ENCODE measurements around the gene RBPJ.
"Not testable (repeated sequence)": the region's sequence is repeated elsewhere in the genome, so short reads cannot be mapped to it uniquely, and the experiment has no call there.

Gene RBPJ

DNA sequence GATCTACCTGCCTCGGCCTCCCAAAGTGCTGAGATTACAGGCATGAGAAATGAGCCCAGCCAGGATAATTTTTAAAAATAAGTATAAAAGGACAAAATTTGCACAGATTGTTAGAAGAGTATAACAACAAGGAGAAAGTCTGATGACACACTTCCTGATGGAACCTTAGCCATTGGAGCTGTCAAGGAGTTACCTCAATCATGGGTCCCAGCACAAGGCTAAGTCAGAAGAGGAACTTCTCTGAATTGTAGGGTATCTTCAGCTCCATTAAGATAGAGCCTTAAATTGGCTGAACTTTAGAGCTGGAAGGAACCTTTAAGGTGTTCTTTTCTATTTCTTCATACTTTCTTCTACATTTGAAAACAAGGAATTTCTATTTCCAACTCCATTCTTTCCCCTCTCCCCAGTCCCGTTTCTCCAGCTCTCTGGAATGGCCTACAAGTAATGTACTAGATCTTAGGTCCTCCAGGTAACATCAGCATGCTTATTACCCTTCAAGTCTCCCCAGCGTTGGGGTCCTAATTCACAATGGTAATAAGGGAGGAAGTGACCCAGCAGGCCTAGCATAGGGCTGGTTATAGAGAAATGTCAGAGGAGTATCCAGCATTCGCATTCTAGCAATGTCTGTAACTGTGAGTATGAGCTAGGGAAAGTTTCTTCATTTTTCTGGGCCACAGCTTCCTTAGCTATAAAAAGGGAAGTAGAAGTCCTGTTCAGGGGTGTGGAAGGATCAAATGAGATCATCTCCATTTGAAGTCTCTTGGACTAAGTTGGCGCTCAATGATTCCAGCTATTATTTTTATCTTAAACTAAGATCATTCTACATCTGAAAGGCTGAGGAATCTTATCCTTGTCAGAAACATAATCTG is 18.5 kb upstream of the RBPJ start:
- DNase-seq: peak; percentile 15

DNA sequence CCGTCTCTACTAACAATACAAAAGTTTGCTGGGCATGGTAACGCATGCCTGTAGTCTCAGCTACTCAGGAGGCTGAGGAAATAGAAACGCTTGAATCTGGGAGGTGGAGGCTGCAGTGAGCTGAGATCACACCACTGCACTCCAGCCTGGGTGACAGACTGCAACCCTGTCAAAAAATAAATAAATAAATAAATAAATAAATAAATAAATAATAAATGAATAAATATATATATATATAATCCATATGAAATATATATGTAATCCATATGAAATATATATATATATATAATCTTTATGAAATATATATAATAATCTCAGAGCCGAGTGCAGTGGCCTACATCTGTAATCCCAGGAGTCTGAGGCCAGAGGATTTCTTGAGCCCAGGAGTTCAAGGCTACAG is 17.8 kb upstream of the RBPJ start:
- no peak for DNase-seq

DNA sequence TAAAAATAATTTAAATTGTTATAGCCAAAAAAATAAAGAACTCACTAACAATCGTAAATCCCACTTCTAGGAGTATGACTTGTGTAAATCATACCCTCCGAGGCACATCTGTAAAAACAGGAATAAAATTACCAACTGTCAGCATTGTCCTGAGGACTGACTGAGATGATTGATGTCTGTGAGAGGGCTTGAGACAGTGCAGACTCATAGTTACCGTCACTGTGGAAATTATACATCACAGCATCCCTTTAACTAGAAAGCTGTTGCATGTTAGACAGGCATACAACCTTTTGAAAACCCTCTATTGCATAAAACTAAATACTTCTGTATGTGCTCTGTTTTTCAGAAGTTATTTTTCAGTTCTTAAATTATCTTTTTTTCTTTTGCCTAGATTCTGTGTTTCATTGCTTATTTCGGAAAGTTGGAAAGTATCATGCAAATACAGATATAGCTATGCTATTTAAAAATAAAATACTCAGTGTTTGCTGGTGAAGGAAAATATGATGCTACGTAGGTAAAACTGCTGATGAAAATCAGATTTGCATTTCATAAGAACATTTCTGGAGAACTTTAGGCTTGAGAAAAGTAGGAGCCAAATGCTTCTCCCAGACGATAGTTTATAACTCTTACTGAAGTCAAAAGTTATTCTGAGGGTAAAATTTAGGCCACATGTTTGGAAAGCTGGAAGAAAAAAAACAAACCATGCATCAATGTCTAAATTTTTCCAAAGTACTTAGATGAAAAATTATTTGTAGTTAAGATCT is 13.6 kb upstream of the RBPJ start:
- no peak for DNase-seq

DNA sequence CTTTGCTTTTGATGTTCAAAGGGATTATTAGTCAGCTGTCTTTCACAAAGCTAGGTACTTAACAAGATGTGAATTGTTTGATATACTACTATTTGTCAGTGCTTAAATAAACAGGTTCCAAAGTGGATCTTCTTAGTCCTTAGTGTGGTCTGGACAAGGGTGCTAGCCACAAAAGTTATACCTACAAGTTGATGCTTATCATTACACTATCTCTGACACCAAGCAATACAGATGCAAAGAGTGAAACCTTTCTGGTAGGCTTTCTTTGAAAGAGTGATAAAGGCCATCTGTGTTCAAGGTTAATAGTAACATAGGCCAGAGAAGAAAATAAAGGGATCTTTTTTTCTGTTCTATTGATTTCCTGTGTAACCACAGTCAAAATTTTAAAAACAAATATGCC is 12.2 kb upstream of the RBPJ start:
- no peak for DNase-seq

DNA sequence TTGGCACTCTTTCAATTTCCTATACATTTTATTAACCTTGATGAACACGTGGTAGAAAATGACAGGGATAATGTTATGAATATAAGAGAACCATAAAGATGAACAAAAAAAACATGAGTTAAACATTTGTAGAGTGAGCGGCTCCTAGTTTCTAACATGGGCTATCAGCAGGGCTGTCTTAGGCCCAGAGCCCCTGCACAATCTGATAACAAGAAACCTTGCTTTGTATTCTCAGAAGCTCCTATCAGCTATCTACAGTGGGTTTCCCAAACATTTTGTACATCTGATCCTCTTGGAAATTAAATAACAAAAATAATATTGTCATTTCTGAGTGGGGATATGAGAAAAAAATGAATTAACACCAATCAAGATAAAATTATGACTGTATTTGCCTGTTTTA is 10.6 kb upstream of the RBPJ start:
- DNase-seq: no peak

DNA sequence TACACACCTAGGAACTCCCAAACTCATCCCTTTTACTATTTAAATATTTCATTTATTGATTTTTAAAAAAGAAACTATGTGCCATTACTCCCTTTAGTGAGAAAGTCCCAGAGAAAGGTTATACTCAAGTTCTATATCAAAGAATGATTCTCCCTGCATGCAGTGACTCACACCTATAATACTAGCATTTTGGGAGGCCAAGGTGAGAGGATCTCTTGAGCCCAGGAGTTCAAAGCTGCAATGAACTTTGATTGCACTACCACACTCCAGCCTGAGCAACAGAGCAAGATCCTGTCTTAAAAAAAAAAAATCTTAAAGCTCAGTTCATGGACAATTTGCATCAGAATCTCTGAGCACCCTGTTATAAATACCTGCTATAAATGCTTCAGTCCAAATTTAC is 9.2 kb upstream of the RBPJ start:
- DNase-seq: no peak

DNA sequence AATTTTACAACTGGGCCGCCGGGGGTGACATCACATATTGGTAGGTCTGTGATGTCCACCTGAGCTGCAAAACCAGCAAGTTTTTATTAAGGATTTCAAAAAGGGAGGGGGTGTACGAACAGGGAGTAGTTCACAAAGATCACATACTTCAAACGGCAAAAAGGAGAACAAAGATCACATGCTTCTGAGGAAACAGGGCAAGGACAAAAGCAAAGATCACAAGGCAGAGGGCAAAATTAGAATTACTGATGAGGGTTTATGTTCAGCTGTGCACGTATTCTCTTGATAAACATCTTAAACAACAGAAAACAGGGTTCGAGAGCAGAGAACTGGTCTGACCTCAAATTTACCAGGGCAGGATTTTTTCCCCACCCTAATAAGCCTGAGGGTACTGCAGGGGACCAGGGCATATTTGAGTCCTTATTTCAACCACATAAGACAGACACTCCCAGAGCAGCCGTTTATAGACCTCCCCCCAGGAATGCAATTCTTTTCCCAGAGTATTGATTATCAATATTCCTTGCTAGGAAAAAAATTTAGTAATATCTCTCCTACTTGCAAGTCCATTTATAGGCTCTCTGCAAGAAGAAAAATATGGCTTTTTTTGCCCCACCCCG is 5.4 kb upstream of the RBPJ start:
- not testable (repeated sequence) for DNase-seq

DNA sequence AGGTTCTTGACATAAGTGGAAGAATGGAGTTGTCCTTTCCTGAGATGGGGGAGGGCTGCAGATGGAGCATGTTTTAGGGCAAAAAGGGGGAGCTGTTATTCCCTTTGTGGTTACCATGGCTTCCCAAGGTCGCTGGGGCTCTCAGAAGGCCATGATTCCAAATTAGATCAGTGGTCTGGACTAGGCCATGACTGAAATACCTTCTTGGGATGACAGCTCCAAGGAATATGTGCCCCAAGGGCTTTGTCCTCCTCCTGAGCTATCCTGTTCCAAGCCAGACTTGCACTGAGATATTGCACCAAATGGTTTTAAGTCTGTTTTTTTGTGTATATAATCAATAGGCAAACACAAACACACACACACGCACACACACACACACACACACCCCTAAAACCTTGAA is 3.0 kb upstream of the RBPJ start:
- DNase-seq: no peak

DNA sequence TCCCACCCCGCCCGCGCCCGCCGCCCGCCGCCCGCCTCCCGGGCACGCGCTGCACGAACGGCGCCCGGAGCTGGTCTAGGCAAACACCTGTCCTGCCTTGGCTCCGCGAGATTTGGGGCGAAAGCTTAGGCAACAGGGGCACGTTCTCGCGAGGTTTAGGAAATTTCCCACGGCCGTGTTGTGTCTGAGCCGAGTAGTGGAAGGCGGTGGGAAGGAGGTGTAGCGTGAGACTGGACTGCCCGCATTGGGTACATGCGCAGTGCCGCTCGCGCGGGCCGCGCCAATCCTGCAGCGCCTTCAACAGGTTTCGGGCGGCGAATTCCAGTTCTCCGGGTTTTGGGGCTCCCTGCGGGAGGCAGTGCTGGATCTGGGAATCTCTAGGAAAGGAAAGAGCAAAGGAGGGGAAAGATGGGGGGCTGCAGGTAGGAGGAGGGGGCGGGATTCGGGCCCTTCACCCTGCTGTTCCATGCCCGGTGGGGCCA is 1.3 kb upstream of the RBPJ start:
- DNase-seq: peak; percentile 98

DNA sequence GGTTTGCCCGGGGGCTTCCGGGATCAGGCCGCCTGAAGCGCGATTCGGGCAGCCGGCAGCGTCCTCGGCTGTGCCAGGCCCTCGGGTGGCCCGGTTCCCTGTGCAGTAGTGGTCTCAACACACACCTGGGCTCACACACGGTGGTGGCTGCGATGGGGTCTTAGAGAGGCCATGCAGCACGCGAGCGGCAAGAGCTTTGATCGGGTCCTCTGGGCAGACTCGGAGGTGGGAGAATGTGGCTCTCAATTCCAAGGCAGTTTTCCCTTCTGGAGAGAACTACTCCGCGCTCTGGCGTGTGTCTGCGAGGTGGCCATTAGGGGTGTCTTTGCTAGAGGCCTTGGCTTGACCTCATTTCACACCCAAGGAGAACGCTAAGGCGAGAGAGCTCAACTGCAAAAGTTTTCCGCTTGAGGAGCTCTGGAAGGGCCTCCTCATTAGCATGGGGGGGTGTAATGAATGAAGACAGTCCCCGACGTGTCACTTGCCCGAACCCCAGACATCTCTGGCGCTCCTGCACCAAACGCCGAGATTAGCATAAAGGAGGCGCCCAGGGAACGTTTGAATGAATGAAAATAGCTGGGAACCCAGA is 771 bp upstream of the RBPJ start:
- DNase-seq: peak; percentile 82

DNA sequence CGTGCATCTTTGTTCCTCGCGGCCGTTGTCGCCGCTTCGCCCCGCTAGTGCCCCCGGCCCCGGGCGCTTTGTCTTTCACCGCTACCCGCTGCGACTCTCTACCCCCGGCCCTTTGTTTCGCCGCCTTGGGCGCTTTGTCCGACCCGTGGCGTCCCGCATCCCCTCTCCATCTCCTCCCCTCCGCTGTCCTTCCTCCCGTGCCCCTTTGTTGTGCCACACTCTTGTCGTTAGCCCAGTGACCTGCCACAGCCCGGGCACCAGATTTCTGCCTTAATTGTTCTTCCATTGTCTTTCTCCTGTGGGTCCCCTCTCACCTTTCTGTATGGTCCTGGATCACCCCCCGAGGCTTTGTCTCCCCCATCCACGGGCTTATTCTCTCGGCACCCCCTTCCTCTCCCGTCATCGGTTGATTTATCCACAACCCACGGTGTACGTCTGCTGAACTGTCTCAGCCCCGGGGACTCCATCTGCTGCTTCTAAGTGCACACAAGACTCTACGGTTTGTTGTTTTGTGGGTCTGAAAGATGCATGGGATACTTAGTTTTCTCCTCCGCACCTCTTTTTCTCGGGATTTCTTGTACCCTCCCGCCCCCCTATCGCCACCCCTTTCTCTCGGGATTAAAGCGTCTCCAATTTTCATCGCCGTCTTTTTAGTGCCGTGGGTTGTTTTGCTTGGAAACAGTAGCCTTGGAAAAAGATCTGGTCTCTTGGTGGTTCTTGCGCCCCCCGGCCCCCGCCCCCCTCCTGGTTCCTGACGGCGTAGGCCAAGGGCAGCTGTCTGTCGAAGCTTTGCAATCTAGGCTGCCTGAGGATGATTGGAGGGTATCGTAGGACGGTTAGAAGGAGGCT is 783 bp downstream of the RBPJ start:
- peak; percentile 59 for DNase-seq

DNA sequence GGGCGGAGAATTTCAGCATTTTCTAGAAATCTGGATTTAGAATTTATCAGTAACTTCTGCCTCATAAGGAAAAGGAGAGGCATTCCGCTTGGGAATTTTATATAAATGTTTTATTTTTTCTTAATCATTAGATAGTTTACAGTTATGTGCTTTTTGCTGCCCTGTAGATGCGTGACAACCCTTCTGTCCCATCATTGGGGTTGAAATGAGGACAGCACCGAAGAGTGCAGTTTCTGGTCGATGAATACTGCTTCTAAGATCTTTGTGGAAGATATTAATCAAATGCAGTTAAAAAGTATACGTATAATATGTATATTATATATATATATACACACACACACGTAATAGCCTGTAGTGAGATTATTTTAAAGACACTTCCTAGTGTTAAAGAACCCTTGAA is 1.5 kb downstream of the RBPJ start:
- DNase-seq: peak; percentile 42

DNA sequence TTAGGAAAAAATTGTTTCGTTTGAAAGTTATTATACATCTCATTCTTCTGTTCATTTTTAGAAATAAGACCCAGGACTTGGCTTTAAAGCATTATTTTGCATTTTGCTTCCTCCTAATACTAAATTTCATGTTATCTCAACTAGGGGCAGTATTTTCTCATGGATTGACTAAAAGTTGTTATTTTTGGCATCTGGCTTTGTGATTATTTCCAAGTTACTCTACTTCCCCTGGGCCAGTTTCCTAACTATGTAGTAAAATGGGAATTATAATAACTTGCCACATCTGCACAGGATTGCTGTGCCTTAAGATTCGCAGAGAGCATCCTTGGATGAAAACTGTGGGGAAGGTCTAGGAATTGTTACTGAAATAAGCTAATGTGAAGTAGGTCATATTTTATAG is 3.0 kb downstream of the RBPJ start:
- DNase-seq: peak; percentile 18

DNA sequence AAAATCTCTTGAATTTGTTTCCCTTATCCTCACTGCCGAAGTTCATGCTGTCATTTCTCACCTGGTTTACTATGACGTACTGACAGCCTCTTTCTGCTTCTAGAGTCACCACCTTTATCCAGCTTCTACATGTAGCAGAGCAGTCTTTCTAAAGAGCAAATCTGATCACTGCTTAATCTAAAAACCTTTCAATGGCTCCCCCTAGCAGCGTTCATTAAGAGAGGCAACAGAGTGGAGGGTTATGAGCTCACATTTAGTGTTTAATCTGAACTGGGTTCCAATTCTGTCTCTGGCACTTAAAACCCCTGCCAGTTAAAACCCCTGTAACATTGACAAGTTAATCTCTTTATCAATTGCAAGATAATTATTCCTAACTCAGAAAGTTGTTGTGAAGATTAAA is 4.4 kb downstream of the RBPJ start:
- peak; percentile 73 for DNase-seq

DNA sequence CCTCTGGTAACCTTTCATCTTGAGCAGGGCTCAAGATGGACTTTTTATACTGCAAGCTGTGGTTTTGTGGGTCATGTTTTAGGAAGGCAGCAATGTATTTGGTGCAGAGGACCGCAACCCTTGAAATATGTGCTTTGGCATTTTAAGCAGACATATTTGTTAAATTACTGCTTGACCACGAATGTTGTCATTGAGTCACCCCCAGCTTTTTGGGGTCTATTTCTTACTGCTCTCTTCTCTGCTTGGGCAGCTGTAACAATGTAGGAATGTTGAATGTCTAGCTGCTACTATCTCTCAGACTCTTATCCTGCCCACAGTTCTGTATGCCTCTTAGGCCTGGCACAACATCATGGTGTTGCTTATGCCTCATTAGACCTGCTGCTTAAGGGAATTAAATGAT is 6.0 kb downstream of the RBPJ start:
- no peak for DNase-seq

DNA sequence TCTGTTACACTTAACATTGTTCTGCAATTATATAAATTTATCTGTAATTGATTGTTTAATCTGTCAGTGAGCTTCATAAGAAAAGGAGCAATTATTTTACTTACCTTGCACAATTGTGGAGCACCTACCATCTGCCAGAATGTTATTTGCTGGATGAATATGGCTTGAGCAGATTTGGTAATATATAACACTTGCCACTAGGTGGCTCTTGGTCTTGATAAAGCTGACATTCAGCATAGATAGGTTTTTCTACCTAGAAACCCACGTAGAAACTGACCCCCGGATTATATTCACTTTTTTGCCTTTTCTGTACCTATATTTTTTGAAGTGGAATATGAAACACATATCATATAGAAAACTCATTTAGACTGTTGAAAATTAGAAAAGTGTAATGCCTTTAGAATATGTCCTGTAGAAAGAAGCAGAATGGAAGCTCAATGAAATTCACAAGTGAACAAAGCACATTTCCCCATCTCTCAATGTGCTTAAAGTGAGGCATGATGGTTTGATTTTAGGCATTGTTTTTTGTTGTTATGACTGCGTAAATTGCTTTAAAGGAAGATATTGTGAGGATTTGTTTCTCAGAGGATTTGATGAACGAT is 9.5 kb downstream of the RBPJ start:
- peak; percentile 83 for DNase-seq

DNA sequence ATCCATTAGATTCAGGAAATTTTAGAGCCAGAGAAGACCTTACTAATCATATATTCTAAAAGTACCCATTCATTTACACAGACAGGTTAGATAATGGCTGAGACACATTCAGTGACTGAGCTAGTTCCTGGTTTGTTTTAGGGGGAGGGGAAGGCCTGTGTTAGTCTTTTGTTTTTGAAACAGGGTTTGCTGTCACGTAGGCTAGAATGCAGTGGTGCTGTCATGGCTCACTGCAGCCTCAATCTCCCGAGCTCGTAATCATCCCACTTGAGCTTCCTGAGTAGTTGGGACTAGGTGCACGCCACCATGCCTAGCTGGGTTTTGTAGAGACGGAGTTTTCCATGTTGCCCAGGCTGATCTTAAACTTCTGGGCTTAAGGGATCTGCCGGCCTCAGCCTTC is 10.1 kb downstream of the RBPJ start:
- no peak for DNase-seq

DNA sequence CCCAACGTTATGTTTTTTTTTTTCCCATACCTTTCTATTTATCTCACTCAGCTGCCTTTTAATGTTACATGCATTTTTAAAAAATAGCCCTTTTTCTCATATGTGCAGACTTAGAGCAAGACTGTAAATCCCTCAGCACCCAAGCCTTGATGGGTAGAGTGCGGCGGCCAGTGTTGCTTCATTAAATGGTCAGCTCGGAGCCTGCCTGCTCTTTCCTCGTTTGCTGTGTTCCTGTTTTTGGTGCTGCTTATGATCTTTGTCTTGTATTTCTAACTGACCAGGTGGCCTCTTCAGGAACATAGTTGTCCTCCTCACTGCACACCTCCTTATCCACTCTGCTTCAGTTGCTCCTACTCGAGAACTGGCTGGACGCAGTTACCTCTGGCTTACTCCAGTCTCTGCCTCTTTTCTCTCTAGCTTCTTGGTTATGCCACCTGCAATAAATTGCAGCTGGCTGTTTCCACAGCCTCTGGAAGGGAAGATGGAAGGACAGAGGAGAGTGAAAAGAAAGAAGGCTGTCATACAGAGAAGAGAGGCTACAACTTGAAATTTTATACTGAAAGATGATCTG is 10.7 kb downstream of the RBPJ start:
- DNase-seq: no peak

DNA sequence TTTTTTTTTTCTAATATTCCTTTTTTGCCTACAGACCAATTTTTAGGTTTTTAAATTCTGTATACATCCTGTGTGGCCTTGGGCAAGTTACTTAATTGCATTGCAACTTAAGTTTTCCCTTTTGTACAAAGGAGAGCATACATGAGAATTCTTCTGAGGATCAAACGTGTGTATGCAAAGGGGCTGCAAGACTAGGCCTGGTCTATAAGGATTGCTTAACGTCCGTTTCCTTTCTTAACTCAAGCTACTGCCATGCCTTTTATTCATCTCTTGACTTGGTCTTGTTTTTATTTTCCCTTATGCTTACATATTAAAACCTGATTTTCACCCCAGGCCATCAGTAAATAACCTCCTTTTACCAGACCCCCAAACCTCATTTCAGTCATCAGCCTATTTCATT is 13.6 kb downstream of the RBPJ start:
- DNase-seq: no peak

DNA sequence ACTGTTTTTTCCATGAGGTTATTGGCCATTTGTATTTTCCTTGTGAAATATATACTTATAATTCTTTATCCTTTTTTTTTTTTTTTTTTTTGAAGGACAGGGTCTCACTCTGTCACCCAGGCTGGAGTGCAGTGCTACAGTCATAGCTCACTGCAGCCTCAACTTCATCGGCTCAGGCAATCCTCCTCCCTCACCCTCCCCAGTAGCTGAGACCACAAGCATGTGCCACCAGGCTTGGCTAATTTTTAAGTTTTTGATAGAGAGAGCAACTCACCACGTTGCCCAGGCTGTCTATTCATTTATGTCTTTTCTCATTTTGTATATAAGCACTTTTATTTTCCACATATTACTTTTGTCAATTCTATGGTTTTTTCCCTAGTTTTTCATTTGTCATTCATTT is 16.8 kb downstream of the RBPJ start:
- DNase-seq: no peak

DNA sequence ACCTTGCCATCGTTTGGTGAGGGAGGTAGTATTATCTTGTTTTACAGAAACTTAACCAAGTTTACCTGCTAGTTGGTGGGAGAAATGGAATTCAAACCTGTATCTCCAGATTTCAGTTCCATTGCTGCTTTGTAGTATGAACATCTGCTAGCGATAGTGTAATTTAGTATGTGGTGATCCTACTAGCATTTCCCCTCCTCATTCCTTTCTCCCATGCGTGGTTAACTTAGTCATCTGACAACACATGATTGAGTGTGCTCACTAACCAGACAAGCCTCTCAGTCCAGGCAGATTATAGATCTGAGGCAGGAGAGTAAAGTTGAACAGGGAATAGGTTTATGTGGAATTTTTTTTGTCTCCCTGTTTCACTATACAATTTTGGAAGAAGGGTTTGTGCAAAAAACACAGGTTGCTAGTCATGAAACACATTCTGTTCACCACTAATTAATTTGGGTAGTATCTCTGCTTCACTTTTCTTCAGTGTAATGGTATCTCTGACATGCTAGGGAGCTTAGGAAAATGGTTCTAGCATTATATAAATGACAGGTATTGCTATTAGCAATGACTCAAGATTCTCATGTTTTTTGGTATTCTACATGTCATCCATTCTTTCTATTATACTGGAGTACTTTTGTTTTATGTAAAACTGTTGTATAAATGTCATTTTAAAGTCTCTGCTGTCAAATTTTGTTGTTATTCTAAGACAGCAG is 21.7 kb downstream of the RBPJ start:
- DNase-seq: peak; percentile 32

All from OCI-M1 (cell line).